HG02588 (cell line): ENCODE results near the gene RFX1.

Experiments
- ATAC-seq: cut with Tn5 transposase; IDR thresholded peaks from one replicate; pipeline ENCODE4 v1.9.1; 2021; ENCODE audit warnings: mild to moderate bottlenecking, moderate library complexity; ENCODE audit not compliant: unreplicated experiment

Gene RFX1

DNA sequence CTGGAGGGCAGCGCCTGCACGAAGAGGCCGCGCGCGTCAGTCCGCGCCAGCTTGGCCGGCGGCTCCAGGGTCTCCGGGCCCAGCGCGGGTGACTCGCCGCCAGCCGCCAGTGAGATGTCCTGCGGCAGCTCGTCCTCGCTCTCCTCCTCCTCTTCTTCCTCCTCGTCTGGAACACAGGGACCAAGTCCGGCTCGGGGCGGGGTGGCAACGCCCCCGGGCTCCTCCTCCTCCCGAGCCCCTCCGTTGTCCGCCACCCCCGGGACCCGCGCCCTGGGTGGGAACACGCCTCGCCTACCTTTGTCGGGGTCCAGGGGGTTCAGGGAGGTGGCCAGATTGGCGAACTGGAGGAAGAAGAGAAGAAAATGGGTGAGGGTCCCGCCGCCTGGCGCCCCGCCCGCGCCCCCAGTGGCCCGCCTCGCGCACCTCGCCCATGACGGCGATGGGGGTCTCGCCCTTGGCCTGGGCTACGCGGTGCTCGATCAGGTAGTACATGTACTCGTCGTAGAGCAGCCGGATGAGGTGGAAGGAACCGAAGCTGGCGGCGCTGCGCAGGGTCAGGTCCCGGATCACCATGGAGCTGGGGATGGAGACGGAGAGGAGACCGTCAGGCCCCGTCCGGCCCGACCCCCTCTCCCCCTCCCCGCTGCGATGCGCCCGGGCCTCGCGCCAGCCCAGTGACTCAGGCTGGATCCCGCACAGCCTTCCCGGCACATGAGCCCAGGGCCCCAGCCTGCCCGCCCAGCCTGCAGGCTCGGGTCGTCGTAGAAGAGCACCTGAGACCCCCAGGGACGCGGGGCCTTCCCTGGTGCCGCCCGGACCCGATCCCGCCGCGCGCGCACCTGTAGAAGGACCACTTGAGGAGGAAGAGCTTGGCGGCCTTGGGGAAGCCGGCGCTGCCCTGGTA is 43.2 kb downstream of the RFX1 start:
- ATAC-seq = no peak

- ATAC-seq = no peak
Measured at GRCh38 chr19:13961826-13962698, 44.1 kb downstream of the RFX1 start.

DNA sequence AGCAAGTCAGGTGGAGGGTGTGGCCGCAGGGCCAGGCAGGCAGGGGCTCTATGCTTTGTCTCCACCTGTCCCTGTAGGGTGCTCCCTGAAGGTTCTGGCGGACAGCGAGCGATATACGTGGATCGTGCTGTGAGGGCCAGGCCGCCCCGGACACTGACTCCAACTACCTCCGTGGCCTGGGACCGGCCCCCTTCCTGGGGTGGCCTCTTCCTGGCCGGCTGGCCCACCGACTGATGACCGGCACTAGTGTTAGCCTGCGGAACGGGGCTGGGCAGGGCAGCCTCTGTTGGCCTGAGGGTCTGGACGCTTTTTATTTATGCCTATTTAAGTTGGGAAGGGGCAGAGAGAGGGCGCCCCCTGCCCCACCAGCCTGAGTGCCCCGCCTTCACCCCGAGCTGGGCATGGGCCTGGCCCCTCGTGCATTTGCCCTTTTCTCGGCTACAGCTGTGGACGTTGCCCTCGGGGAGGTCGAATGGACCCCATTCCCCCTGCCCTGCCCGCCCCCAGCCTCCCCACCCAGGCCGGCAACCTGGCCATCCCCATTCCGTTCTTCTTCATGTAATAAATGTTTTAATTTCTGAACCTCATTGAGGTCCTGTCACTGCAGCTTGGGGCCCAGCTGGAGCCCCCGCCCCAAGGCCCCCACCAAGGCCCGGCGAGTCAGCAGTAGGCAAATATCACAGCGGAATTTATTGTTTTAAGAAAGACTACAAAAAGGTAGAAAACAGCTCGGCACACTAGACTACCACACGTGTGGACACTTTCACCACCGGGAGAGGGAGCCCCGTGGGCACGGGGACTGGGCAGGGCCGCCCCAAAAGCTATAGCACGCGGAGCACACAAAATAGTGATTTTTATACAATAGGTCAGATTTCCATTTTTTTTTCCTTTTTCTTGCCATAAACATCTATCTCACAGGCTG is 45.0 kb downstream of the RFX1 start:
- no peak for ATAC-seq

GRCh38 chr19:13959962-13960862 is 45.9 kb downstream of the RFX1 start:
- no peak for ATAC-seq

DNA sequence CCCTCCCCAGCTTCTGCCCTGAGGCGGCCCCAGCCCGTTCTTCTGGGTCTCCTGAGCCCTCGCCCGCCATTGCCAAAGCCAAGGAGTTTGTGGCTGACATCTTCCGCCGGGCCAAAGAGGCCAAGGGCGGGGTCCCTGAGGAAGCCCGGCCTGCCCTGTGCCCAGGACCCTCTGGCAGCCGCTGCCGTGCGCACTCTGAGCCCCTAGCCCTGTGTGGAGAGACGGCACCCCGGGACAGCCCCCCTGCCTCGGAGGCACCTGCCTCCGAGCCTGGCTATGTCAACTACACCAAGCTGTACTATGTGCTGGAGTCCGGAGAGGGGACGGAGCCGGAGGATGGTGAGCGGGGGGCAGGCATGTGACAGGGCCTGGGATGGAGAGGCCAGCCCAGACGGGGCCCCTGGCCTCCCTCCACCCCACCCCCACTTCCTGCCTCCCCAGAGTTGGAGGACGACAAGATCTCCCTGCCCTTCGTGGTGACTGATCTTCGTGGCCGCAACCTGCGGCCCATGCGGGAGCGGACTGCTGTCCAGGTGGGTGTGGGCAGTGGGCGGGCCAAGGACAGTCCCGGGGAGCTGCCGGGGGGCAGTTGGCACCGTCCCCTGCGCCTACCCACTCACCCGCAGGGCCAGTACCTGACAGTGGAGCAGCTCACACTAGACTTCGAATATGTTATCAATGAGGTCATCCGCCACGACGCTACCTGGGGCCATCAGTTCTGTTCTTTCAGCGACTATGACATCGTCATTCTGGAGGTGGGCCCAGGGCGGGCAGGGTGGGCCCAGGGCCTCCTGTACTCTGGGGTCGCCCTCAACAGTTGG is 46.8 kb downstream of the RFX1 start:
- no peak for ATAC-seq

- no peak for ATAC-seq
Measured at GRCh38 chr19:13958043-13958442, 48.1 kb downstream of the RFX1 start.

GRCh38 chr19:13957051-13957450 is 49.1 kb downstream of the RFX1 start:
- ATAC-seq = no peak

- ATAC-seq = no peak
Measured at GRCh38 chr19:13956365-13956744, 49.8 kb downstream of the RFX1 start.

- no peak for ATAC-seq
Measured at GRCh38 chr19:13955662-13956364, 50.3 kb downstream of the RFX1 start.

GRCh38 chr19:13954185-13954584 is 51.9 kb downstream of the RFX1 start:
- no peak for ATAC-seq

GRCh38 chr19:13952931-13953531 is 53.1 kb downstream of the RFX1 start:
- no peak for ATAC-seq

DNA sequence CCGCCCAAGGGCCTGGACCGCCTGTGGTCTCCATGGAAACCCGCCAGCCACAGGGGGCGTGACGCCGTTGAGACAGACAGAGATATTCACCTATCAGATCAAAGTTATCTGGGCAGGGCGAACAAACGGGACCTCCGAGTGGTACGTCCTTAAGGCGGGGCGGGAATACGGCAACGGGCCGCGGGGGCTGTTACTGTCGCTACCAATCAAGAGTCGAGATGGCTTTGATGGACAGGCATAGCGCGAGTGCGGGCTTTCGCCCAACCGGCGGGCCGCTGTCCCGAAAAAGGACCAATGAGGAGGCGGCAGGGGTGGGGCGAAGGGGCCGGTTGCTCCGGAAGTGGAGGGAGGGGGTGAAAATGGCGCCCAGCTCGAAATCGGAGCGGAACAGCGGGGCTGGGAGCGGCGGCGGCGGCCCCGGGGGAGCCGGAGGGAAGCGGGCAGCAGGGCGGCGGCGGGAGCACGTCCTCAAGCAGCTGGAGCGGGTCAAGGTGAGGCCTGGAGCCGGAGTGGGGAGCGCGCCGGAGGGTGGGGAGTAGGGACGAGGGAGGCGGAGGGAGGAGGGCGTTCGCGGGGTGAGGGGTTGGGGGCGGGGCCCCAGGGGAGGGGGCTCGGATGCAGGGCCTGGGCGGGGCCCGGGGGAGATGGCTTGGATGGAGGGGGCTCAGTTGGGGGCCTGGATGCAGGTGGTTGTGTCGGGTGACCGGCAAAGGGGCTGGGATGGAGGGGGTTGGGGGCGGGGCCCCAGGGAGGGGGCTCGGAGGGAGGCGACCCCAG is 53.8 kb downstream of the RFX1 start, which contains the start of gene DCAF15:
Gene DCAF15 (plus strand): TSS at position 356 of the 777 bp plus-strand sequence. CDS start 4 bp downstream, at position 360.
- ATAC-seq = peak; percentile 95

DNA sequence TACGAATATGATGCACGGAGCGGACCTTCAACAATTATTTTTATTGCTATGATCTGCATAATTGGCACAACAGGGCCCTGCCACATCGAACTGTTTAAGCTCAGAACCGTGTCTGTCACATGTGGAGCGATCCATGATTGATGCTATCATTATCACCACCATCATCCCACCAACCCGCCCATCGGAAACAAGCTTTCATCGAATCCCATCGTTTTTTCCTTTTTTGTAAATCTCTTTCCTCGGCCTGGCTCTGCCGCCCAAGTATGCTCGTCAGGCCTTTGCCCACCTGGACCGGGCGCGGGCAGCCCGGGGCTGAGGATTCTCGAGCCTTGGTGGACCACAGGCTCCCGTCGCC is 54.3 kb downstream of the RFX1 start:
- no peak for ATAC-seq

- no peak for ATAC-seq
Measured at GRCh38 chr19:13951043-13951442, 55.1 kb downstream of the RFX1 start.

GRCh38 chr19:13946414-13946813 is 59.7 kb downstream of the RFX1 start:
- ATAC-seq = no peak

DNA sequence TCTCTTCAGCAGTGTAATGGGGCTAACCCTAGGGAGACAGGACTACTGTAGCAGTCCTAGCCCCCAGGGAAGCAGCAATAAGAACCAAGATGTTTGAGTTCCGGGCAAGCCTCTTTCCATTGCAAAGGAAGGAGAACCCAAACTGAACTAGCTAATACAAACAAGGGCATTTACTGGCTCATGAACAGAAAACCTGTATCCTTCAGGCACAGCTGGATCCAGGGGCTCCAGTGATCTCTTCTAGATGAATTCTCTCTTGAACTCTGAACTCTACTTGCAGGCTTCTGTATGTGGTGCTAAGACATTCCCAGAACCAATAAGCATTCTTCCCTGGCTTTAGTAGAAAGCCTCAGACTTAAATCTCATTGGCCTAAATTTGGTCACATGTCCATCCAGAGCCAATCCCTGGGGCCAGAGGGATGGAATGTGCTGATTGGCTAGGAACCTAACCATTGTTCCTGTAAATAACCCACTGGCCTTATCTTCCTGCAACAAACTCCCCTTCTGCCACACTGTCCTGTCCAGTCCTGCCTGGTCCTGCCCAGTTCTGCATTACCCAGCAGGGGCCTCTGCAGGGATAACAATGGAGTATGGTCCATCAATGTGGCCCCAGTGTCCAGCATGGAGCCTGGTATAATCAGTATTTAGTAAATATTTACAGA is 64.0 kb downstream of the RFX1 start:
- ATAC-seq = no peak
